Epithelial cell of proximal tubule (primary cell): ENCODE measurements around the gene PRKD1. TPM values are rescaled to one million over a fixed set of nuclear protein-coding genes. Genes with fewer than 3 reads are reported as not detected.
"Not testable (repeated sequence)": the region's sequence is repeated elsewhere in the genome, so short reads cannot be mapped to it uniquely, and the experiment has no call there.

Source experiments
- DNase-seq: peaks from one replicate; pipeline ENCODE4 v3.0.0-alpha.2; 2011; ENCODE audit warnings: low read depth
- H3K4me3 ChIP-seq: 2 replicates; pipeline ENCODE4 v1.5.1; 2011; ENCODE audit warnings: low read depth, mild to moderate bottlenecking, low read length
- total RNA-seq: library from RNA; depleted of rRNA; stranded (reverse); fragments of >200 nt; gene quantifications from 2 replicates; pipeline ENCODE4 v1.2.3, GENCODE V29; 2015
- TF ChIP-seq, protein P1 (sequence below): conservative IDR thresholded peaks from 2 replicates; pipeline ENCODE4 v1.5.1; 2012; ENCODE audit warnings: low read depth, mild to moderate bottlenecking, low read length

The PRKD1 gene
- total RNA-seq, 1 donor from 2014 or later, result 6.5 TPM

DNA sequence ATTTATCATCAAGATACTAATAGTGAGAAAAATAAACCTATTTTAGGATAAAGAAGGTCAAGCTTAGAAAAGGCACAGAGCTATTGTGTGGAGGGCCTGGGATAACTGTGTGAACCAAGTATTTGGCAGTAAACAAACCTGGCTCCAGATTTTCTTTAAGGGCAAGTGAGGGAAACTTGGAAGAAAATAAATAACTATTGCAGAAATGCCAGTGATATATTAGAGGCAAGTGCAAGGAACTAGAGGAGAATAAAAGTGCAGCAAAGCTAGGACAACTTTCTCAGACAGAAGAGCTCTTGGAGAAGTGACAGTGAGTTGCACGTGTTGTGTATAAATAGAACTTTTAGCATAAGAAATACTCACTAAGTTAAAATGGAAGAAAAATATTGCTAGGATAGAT, 83.7 kb downstream of the PRKD1 start:
- no peak overlapping the region for H3K4me3 ChIP-seq
- DNase-seq, result no peak
- TF ChIP-seq, protein P1, sequence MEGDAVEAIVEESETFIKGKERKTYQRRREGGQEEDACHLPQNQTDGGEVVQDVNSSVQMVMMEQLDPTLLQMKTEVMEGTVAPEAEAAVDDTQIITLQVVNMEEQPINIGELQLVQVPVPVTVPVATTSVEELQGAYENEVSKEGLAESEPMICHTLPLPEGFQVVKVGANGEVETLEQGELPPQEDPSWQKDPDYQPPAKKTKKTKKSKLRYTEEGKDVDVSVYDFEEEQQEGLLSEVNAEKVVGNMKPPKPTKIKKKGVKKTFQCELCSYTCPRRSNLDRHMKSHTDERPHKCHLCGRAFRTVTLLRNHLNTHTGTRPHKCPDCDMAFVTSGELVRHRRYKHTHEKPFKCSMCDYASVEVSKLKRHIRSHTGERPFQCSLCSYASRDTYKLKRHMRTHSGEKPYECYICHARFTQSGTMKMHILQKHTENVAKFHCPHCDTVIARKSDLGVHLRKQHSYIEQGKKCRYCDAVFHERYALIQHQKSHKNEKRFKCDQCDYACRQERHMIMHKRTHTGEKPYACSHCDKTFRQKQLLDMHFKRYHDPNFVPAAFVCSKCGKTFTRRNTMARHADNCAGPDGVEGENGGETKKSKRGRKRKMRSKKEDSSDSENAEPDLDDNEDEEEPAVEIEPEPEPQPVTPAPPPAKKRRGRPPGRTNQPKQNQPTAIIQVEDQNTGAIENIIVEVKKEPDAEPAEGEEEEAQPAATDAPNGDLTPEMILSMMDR, result no peak

DNA sequence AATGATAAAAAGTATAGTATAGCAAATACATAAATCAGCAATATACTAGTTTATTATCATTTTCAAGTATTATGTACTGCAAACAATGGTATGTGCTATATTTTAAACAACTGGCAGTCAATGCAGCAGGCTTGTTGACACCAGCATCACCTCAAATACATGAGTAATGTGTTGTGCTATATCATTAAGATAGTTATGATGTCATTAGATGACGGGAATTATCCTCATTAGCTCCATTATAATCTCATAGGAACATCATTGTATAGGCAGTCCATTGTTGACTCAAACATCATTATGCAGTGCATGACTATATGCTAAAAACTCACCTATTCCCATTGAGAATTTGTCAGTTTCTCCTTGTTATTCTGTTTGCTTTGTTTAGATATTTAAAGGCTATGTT, 85.4 kb downstream of the PRKD1 start:
- H3K4me3 ChIP-seq, result no peak overlapping the region
- TF ChIP-seq, protein P1, result no peak
- no peak for DNase-seq

DNA sequence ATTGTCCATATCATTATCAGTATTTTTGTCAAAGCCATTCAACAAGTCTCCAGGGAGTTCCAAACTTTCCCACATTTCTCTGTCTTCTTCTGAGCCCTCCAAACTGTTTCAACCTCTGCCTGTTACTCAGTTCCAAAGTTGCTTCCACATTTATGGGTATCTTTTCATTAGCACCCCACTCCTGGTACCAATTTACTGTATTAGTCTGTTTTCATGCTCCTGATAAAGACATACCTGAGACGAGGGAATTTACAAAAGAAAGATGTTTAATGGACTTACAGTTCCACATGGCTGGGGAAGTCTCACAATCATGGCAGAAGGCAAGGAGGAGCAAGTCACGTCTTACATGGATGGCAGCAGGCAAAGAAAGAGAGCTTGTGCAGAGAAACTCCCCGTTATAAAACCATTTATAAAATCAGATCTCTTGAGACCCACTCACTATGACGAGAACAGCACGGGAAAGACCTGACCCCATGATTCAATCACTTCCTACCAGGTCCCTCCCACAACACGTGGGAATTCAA, 87.2 kb downstream of the PRKD1 start:
- DNase-seq, H3K4me3 ChIP-seq: not testable (repeated sequence)

DNA sequence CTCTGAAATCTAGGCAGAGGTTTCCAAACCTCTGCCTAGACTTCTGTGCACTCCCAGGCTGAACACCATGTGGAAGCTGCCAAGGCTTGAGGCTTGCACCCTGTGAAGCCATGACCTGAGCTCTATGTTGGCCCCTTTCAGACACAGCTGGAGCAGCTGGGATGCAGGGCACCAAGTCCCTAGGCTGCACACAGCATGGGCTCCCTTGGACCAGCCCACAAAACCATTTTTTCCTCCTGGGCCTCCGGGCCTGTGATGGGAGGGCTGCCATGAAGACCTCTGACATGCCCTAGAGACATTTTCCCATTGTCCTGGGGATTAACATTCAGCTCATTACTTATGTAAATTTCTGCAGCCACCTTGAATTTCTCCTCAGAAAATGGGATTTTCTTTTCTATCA, 88.0 kb downstream of the PRKD1 start:
- DNase-seq, H3K4me3 ChIP-seq: not testable (repeated sequence)

DNA sequence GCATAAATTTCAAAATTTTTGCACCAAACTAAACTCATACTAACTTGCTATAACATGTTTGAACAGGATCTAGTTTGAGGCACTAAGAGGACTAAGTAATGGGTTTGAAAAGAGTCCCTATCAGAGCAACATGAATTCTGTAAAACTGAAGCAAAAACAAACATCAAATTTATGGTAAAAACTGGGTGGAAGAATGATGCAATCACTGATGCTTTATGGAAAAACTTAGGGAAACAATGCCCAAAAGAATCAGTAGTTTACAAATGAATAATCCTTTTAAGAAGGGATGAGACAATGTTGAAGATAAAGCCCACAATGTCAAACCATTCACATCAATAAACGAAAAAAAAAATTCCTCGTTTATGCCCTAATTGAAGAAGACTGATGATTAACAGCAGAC, 88.9 kb downstream of the PRKD1 start:
- TF ChIP-seq, protein P1, result no peak
- no peak for DNase-seq

DNA sequence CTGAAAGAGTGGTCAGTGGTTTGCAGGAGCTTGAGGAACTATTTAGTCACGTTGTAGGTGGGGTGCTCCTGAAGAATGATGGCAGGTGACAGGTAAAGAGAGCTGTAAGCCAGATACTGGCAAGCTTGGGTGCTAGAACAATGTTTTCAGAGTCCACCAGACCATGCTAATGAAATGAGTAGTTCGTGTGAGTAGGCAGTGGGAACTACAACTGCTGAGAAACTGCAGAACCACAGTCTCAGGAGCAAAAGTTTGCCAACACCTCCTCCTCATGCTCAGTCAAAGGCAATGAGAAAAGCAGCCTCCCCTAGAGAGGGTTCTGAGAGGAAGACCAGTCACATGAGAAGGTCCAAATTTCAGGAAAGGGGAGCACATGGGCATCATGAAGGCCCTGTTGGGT, 91.3 kb downstream of the PRKD1 start:
- DNase-seq, result no peak
- H3K4me3 ChIP-seq, result no peak overlapping the region
- TF ChIP-seq, protein P1, result no peak

More for the DNA sequence above, 88.9 kb downstream of the PRKD1 start:
- no peak overlapping the region for H3K4me3 ChIP-seq

DNA sequence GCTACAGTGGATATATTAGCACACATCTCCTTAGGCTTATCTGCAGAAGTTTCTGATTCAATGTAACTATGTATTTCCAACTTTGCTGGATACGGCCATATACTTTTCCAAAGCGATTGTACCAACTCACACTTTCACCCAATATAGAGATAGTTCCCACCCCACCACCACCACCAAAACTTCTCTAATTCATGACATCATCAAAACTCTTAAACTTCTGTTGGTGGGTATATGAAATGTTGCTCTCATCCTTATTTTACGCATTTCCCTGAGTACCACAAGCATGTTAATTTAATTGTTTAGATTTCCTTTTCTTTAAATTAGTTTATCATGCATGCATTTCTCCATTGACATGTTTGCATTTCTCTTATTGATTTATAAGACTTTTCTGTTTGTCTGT, 95.6 kb downstream of the PRKD1 start:
- DNase-seq, result no peak
- TF ChIP-seq, protein P1, result no peak
- no peak overlapping the region for H3K4me3 ChIP-seq

DNA sequence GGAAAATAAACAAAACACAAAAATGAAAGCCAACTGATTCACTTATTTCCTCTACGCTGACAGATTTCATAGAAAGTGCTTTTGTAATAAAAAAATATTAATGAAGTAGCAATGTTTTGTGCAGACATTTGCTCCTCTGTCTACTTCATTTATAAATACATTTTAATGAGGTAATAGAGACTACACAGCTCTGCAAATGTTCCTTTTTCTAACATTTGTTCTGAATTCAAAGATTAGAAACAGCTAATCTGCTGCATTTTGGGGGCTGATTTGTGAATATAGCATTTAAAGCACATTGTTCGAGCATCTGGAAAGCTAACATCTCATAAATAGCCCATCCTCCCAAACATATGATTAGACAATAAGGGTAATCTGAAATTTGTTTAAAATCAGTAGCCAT, 97.8 kb downstream of the PRKD1 start:
- H3K4me3 ChIP-seq, result no peak overlapping the region
- no peak for DNase-seq
- TF ChIP-seq, protein P1, result no peak
